HCT116 (cell line): ENCODE results near the gene C1orf116.

Experiments used
- CEBPB ChIP-seq: IDR thresholded peaks from 2 replicates; pipeline ENCODE4 v1.6.1; 2012; ENCODE audit warnings: low read depth
- CTCF ChIP-seq, 3 experiments: fragments of 200-600 bp in 1 of 3; sonication (generic) in 1 of 3; IDR thresholded peaks in 2 of 3; conservative IDR thresholded peaks in 1 of 3; 2 replicates each; pipeline ENCODE4 v1.5.1; 2012 to 2017; ENCODE audit warnings: low read depth in 2 of 3, low read length in 2 of 3, antibody characterized with exemption in 1 of 3, borderline replicate concordance in 1 of 3, control low read depth in 1 of 3, mild to moderate bottlenecking in 1 of 3, mixed read lengths in 1 of 3, mixed run types in 1 of 3, moderate library complexity in 1 of 3; ENCODE audit not compliant: insufficient read depth in 1 of 3
- EZH2 ChIP-seq: fragments of 200-600 bp; sonication (generic); IDR thresholded peaks from 2 replicates; pipeline ENCODE4 v1.6.1; 2017; ENCODE audit warnings: antibody characterized with exemption, mixed run types
- EZH2phosphoT487 ChIP-seq: fragments of 200-600 bp; IDR thresholded peaks from 2 replicates; pipeline ENCODE4 v1.6.1; 2018; ENCODE audit warnings: antibody characterized with exemption, borderline replicate concordance
- POLR2A ChIP-seq: IDR thresholded peaks from 2 replicates; pipeline ENCODE4 v1.7.0; 2011; ENCODE audit warnings: borderline replicate concordance; ENCODE audit not compliant: insufficient read depth, insufficient read length; ENCODE audit errors: extremely low read depth
- POLR2AphosphoS5 ChIP-seq: IDR thresholded peaks from 2 replicates; pipeline ENCODE4 v1.6.1; 2011; ENCODE audit warnings: mild to moderate bottlenecking, low read depth, low read length, moderate library complexity
- RAD21 ChIP-seq: IDR thresholded peaks from 2 replicates; pipeline ENCODE4 v1.6.1; 2012; ENCODE audit warnings: low read depth, mild to moderate bottlenecking
- REST ChIP-seq: IDR thresholded peaks from 2 replicates; pipeline ENCODE4 v1.6.1; 2012; ENCODE audit warnings: low read depth
- SRF ChIP-seq: IDR thresholded peaks from 2 replicates; pipeline ENCODE4 v1.6.1; 2012; ENCODE audit warnings: low read depth
- YY1 ChIP-seq: IDR thresholded peaks from 2 replicates; pipeline ENCODE4 v1.6.1; 2011; ENCODE audit warnings: low read length, low read depth, moderate library complexity, mild to moderate bottlenecking; ENCODE audit not compliant: insufficient replicate concordance; ENCODE audit errors: extremely low read depth

GRCh38 chr1:206987873-206988272 lies 44.7 kb downstream of the C1orf116 start:
- TF ChIP-seq CTCF (IDR thresholded peaks at IDR 0.05 in 2 of 3, conservative IDR thresholded peaks at IDR 0.05 in 1 of 3; ENCODE audit: borderline replicate concordance in 1 of 3, insufficient read depth in 1 of 3, low read depth in 2 of 3, low read length in 2 of 3) (no peak), POLR2A (no peak), POLR2AphosphoS5 (no peak), EZH2 (no peak), SRF (no peak), EZH2phosphoT487 (no peak), REST (no peak), YY1 (no peak), CEBPB (no peak), RAD21 (no peak)
